H1 (cell line): ENCODE measurements around the gene LEFTY1. TPM values are rescaled to one million over a fixed set of nuclear protein-coding genes. Genes with fewer than 3 reads are reported as not detected.

ENCODE experiments used
- CTCF ChIA-PET: fragments of 300-600 bp; sonication (Branson Sonifier 250); formaldehyde crosslinking; loops from one replicate; lab custom pipeline; 2021; ENCODE audit not compliant: partially characterized antibody; lab: Charles Lee
- POLR2A ChIA-PET: fragments of 300-600 bp; sonication (Branson Sonifier 250); formaldehyde crosslinking; loops from one replicate; lab custom pipeline; 2021; ENCODE audit warnings: inconsistent platforms; ENCODE audit not compliant: partially characterized antibody; lab: Charles Lee
- DNase-seq, 2 experiments: peaks; one replicate each; pipeline versions ENCODE4 v3.0.0 to v3.0.0-alpha.2; 2010 to 2022; ENCODE audit warnings: low spot score in 2 of 2, low read depth in 1 of 2, mixed read lengths in 1 of 2
- FAIRE-seq: peaks from 2 replicates; lab custom pipeline; 2011; peaks lifted over from hg19 to GRCh38; lab: Jason Lieb, UNC
- H2AFZ ChIP-seq: 2 replicates; pipeline ENCODE4 v1.8.1; 2012; ENCODE audit warnings: low read length, inconsistent platforms
- H2AK5ac ChIP-seq: 2 replicates; pipeline ENCODE4 v1.6.1; 2013; ENCODE audit warnings: low read depth, low read length
- H2BK120ac ChIP-seq: replicated peaks from 2 replicates; pipeline ENCODE3; 2013; ENCODE audit warnings: low read depth, low read length, inconsistent platforms
- H2BK12ac ChIP-seq: 2 replicates; pipeline ENCODE4 v1.6.1; 2013; ENCODE audit warnings: low read depth, low read length
- H2BK15ac ChIP-seq: 2 replicates; pipeline ENCODE4 v1.6.1; 2013; ENCODE audit warnings: low read length
- H2BK20ac ChIP-seq: 2 replicates; pipeline ENCODE4 v1.6.1; 2013; ENCODE audit warnings: low read length
- H2BK5ac ChIP-seq: 2 replicates; pipeline ENCODE4 v1.6.1; 2013; ENCODE audit warnings: low read depth, low read length
- H3K14ac ChIP-seq: 2 replicates; pipeline ENCODE4 v1.6.1; 2013; ENCODE audit warnings: inconsistent platforms; ENCODE audit not compliant: insufficient read length
- H3K18ac ChIP-seq: 2 replicates; pipeline ENCODE4 v1.6.1; 2013; ENCODE audit warnings: low read length; ENCODE audit errors: extremely low read depth
- H3K23ac ChIP-seq: 2 replicates; pipeline ENCODE4 v1.6.1; 2013; ENCODE audit warnings: inconsistent platforms; ENCODE audit not compliant: insufficient read length
- H3K23me2 ChIP-seq: 2 replicates; pipeline ENCODE4 v1.6.1; 2013; ENCODE audit warnings: low read depth, low read length
- H3K27ac ChIP-seq: 2 replicates; pipeline ENCODE4 v1.6.1; 2011; ENCODE audit warnings: low read depth, low read length, inconsistent platforms
- H3K27me3 ChIP-seq, 4 experiments: replicated peaks in 1 of 4; 1 replicate in 1 of 4; 2 replicates in 3 of 4; pipeline versions ENCODE4 v1.6.1 to v1.8.1; 2011 to 2013; ENCODE audit warnings: low read length in 3 of 4, mild to moderate bottlenecking in 3 of 4, inconsistent platforms in 2 of 4, mixed read lengths in 2 of 4, moderate library complexity in 1 of 4; ENCODE audit not compliant: control insufficient read depth in 3 of 4, insufficient read depth in 3 of 4; ENCODE audit errors: extremely low read depth in 1 of 4
- H3K36me3 ChIP-seq, 4 experiments: 2 replicates each; pipeline versions ENCODE4 v1.6.1 to v1.8.1; 2011 to 2013; ENCODE audit warnings: mild to moderate bottlenecking in 4 of 4, low read length in 3 of 4, moderate library complexity in 2 of 4, control low read depth in 1 of 4, inconsistent platforms in 1 of 4; ENCODE audit not compliant: insufficient read depth in 4 of 4, control insufficient read depth in 2 of 4
- H3K4ac ChIP-seq: replicated peaks from 2 replicates; pipeline ENCODE3; 2013; ENCODE audit warnings: low read length, low read depth, mixed read lengths, inconsistent platforms; ENCODE audit not compliant: insufficient read length
- H3K4me1 ChIP-seq, 4 experiments: replicated peaks in 1 of 4; 1 replicate in 1 of 4; 2 replicates in 3 of 4; pipeline versions ENCODE4 v1.6.1 to v1.8.1; 2011 to 2013; ENCODE audit warnings: low read length in 3 of 4, inconsistent platforms in 2 of 4, mixed read lengths in 1 of 4; ENCODE audit not compliant: insufficient read depth in 4 of 4, control insufficient read depth in 3 of 4
- H3K4me2 ChIP-seq, 2 experiments: 2 replicates each; pipeline versions ENCODE4 v1.6.1 to v1.8.1; 2011 to 2013; ENCODE audit warnings: low read depth in 2 of 2, low read length in 2 of 2, control low read depth in 1 of 2, inconsistent platforms in 1 of 2, mild to moderate bottlenecking in 1 of 2; ENCODE audit not compliant: insufficient read depth in 1 of 2
- H3K4me3 ChIP-seq, 4 experiments: fragments of 200-600, 300-600 bp in 1 of 4; sonication (generic), shearing (Covaris generic), sonication (Bioruptor Twin) in 1 of 4; 2 replicates each; pipeline versions ENCODE4 v1.5.1 to v1.8.1; 2011 to 2016; ENCODE audit warnings: low read length in 4 of 4, low read depth in 3 of 4, control low read depth in 2 of 4, inconsistent platforms in 2 of 4, mild to moderate bottlenecking in 2 of 4, mixed read lengths in 1 of 4, moderate library complexity in 1 of 4; ENCODE audit not compliant: insufficient read depth in 2 of 4; ENCODE audit errors: extremely low read depth in 1 of 4
- H3K56ac ChIP-seq: replicated peaks from 2 replicates; pipeline ENCODE3; 2013; ENCODE audit warnings: low read depth, mild to moderate bottlenecking, mixed read lengths, low read length, inconsistent platforms; ENCODE audit not compliant: insufficient read length
- H3K79me1 ChIP-seq: 2 replicates; pipeline ENCODE4 v1.6.1; 2013; ENCODE audit warnings: low read depth, low read length, control low read depth
- H3K79me2 ChIP-seq, 2 experiments: 2 replicates each; pipeline versions ENCODE4 v1.6.1 to v1.8.1; 2012 to 2013; ENCODE audit warnings: low read length in 2 of 2, mild to moderate bottlenecking in 2 of 2, inconsistent platforms in 1 of 2; ENCODE audit not compliant: insufficient read depth in 2 of 2, control insufficient read depth in 1 of 2
- H3K9ac ChIP-seq, 4 experiments: replicated peaks in 1 of 4; 1 replicate in 1 of 4; 2 replicates in 3 of 4; pipeline versions ENCODE4 v1.6.1 to v1.8.1; 2011 to 2013; ENCODE audit warnings: low read depth in 3 of 4, low read length in 3 of 4, control low read depth in 2 of 4, mild to moderate bottlenecking in 2 of 4, moderate library complexity in 2 of 4, inconsistent platforms in 1 of 4; ENCODE audit errors: extremely low read depth in 1 of 4
- H3K9me3 ChIP-seq, 2 experiments: 2 replicates each; pipeline versions ENCODE4 v1.6.1 to v1.8.1; 2012 to 2013; ENCODE audit warnings: mild to moderate bottlenecking in 2 of 2, moderate library complexity in 2 of 2, control low read depth in 1 of 2, inconsistent platforms in 1 of 2, low read depth in 1 of 2, low read length in 1 of 2, mixed read lengths in 1 of 2; ENCODE audit not compliant: insufficient read depth in 2 of 2
- H4K20me1 ChIP-seq, 2 experiments: replicated peaks in 1 of 2; 2 replicates each; pipeline versions ENCODE3 to v1.8.1; 2011 to 2013; ENCODE audit warnings: inconsistent platforms in 2 of 2, low read length in 2 of 2, mild to moderate bottlenecking in 1 of 2; ENCODE audit not compliant: insufficient read depth in 2 of 2, control insufficient read depth in 1 of 2
- H4K5ac ChIP-seq: 2 replicates; pipeline ENCODE4 v1.6.1; 2013; ENCODE audit warnings: low read length, low read depth, mixed read lengths, inconsistent platforms; ENCODE audit not compliant: insufficient read length
- H4K8ac ChIP-seq: 2 replicates; pipeline ENCODE4 v1.8.0; 2013; ENCODE audit warnings: mild to moderate bottlenecking, moderate library complexity, low read length, inconsistent platforms; ENCODE audit not compliant: insufficient read depth; ENCODE audit errors: extremely low read depth
- H4K91ac ChIP-seq: replicated peaks from 2 replicates; pipeline ENCODE3; 2013; ENCODE audit warnings: low read length, mixed read lengths, inconsistent platforms; ENCODE audit not compliant: insufficient read length
- ASH2L ChIP-seq: fragments of 200-600, 300-600 bp; sonication (generic); IDR thresholded peaks from one replicate; pipeline ENCODE4 v1.7.1; 2017; ENCODE audit warnings: low read length
- CTCF ChIP-seq, 3 experiments: IDR thresholded peaks; 1 replicate in 2 of 3; 2 replicates in 1 of 3; pipeline versions ENCODE4 v1.5.1 to v1.6.1; 2011; ENCODE audit warnings: low read length in 3 of 3, mild to moderate bottlenecking in 3 of 3, inconsistent platforms in 2 of 3, low read depth in 1 of 3, moderate library complexity in 1 of 3; ENCODE audit not compliant: insufficient read depth in 1 of 3; ENCODE audit errors: control extremely low read depth in 1 of 3
- HDAC6 ChIP-seq: IDR thresholded peaks from one replicate; pipeline ENCODE4 v1.7.1; 2012; ENCODE audit warnings: low read depth, mild to moderate bottlenecking, inconsistent platforms, low read length, moderate library complexity
- KDM1A ChIP-seq: fragments of 200-600, 300-600 bp; sonication (generic); IDR thresholded peaks from 2 replicates; pipeline ENCODE4 v1.7.1; 2016; ENCODE audit warnings: mild to moderate bottlenecking, low read length, borderline replicate concordance
- MAFK ChIP-seq: IDR thresholded peaks from 2 replicates; pipeline ENCODE4 v1.6.1; 2012; ENCODE audit warnings: low read depth, mild to moderate bottlenecking, improper control_type of control experiment, low read length
- RAD21 ChIP-seq, 2 experiments: IDR thresholded peaks in 1 of 2; conservative IDR thresholded peaks in 1 of 2; 2 replicates each; pipeline ENCODE4 v1.6.1; 2011; ENCODE audit warnings: low read depth in 2 of 2, low read length in 2 of 2, improper control_type of control experiment in 1 of 2, inconsistent platforms in 1 of 2, mild to moderate bottlenecking in 1 of 2, moderate library complexity in 1 of 2
- RXRA ChIP-seq: IDR thresholded peaks from 2 replicates; pipeline ENCODE4 v1.6.1; 2011; ENCODE audit warnings: low read depth, mild to moderate bottlenecking, low read length, moderate library complexity; ENCODE audit not compliant: insufficient read depth
- SUZ12 ChIP-seq: fragments of 200-600 bp; sonication (generic); IDR thresholded peaks from 2 replicates; pipeline ENCODE4 v1.6.1; 2012; ENCODE audit warnings: mild to moderate bottlenecking, inconsistent platforms, low read length, moderate library complexity, mixed read lengths
- TCF12 ChIP-seq: IDR thresholded peaks from 2 replicates; pipeline ENCODE4 v1.6.1; 2011; ENCODE audit warnings: low read depth, mild to moderate bottlenecking, low read length
- WGBS, 2 experiments: shearing (Covaris generic) in 1 of 2; methylation state at CpG; one replicate each; pipeline versions ENCODE4 v1.1.6 to v1.1.7; 2013 to 2015; ENCODE audit warnings: low lambda C conversion rate in 2 of 2, mixed read lengths in 2 of 2, inconsistent platforms in 1 of 2, low coverage in 1 of 2, missing lambda C conversion rate in 1 of 2; ENCODE audit not compliant: insufficient replicate concordance in 2 of 2, insufficient coverage in 1 of 2, insufficient read length in 1 of 2; ENCODE audit errors: extremely low coverage in 1 of 2, missing lambda C conversion rate in 1 of 2; 5-methylcytosine and 5-hydroxymethylcytosine counted together
- polyA plus RNA-seq, 7 experiments: library from polyadenylated mRNA; depleted of rRNA in 3 of 7; stranded (reverse) in 5 of 7; unstranded in 2 of 7; fragments of >200 nt in 5 of 7; fragments of 200-250 nt in 2 of 7; gene quantifications; 1 replicate in 5 of 7; 2 replicates in 1 of 7; 4 replicates in 1 of 7; pipeline versions ENCODE4 v1.2.1 to v1.2.3, GENCODE V29; 2011 to 2013; ENCODE audit warnings: missing spikeins in 2 of 7, mixed read lengths in 2 of 7
- total RNA-seq: library from RNA; stranded (reverse); fragmentation: NEBNext Ultra II Directional; extraction: Animal tissue kit (Norgen Biotek cat#: 25700); gene quantifications from 2 replicates; pipeline ENCODE4 v1.2.1, GENCODE V29; 2021

The LEFTY1 gene
- total and polyA plus RNA-seq, 2 of the 8 experiments (the other 6 are each of a cell fraction or from before 2014, with no cell fraction given) = 4.5 to 11.7 TPM

DNA sequence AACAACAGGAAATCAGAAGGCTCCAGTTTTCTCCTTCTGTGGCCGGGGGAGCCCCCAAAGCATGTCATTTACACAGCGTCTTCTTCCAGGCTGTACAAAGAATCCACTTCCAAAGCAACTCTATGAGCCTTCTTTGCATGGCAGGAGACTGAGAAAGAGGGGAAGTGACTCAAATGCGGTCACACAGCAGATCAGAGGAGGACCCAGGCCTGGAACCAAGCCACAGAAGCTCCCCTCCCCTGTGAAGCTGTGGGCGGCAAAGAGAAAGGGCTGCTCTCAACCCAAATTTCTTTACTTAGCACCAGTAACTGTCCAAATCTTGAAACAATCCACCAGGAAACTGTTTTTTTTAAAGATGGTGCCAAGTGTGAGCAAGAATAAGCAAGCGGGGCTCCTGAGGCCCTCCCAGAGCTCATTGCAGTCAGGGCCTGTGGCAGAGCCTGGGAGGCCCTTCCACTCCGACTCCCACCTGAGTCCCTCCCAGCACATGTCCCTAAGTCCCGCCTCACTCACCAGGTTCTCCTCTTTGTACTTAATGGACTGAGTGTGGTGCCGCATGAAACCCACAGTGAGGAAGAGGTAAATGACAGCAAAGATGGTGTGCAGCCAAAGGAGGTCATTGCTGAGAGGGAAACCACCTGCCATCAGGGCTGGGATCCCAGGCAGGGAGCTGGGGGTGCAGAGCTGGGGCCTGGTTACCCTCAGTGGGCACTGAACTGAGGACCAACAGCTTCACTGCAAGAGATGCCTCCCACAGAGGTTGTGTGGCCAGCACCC is 22.7 kb downstream of the LEFTY1 start:
- Histone ChIP-seq H3K18ac (no peak overlapping the region), H3K27me3 (no peaks in the 10 kb centered on the region), H4K91ac (no peak overlapping the region), H2BK20ac (no peak overlapping the region), H3K23me2 (no peaks in the 10 kb centered on the region), H3K36me3 (peaks cover 6 to 24% (median 15%) of the 10 kb centered on the region in 4 experiments), H4K20me1 (peaks cover 0 to 2% of the 10 kb centered on the region in 2 experiments), H2BK120ac (no peak overlapping the region), H4K5ac (no peak overlapping the region), H3K27ac (no peak overlapping the region; the same call in 1 of the 2 replicates), H3K79me2 (no peaks in the 10 kb centered on the region), H3K9ac (no peak overlapping the region), H3K9me3 (no peaks in the 10 kb centered on the region), H3K4me3 (no peak overlapping the region), H2BK15ac (no peak overlapping the region), H3K4me1 (no peaks in the 10 kb centered on the region), H3K23ac (no peak overlapping the region), H3K56ac (no peak overlapping the region), H3K4ac (no peak overlapping the region), H2AFZ (no peak overlapping the region), H3K14ac (no peak overlapping the region), H3K79me1 (no peaks in the 10 kb centered on the region), H2AK5ac (no peak overlapping the region), H4K8ac (no peak overlapping the region), H3K4me2 (no peak overlapping the region), H2BK12ac (no peak overlapping the region), H2BK5ac (no peak overlapping the region)
- 74% methylated on average over 8 of the region's 8 CpGs; no CpG with 5 or more reads in 1 of the 2 experiments for WGBS, 2 experiments
- FAIRE-seq (no peak), DNase-seq (no peak)
- ChIA-PET POLR2A (interaction anchor here (0.8 to 1.6 kb wide), 6 partner anchors 13 to 56 kb away, joined by 3 to 4 read pairs (median 3); partner anchors contain the start of gene EPHX1), CTCF (interaction anchor here (0.6 to 2.3 kb wide), 13 partner anchors 9 to 1207 kb away, joined by 3 to 13 read pairs (median 3); no protein-coding TSS in a partner anchor)
- TF ChIP-seq CTCF (IDR thresholded peaks at IDR 0.05; ENCODE audit: control extremely low read depth in 1 of 3, insufficient read depth in 1 of 3, low read depth in 1 of 3, low read length in 3 of 3) (no peak), ASH2L (no peak), RXRA (no peak), KDM1A (no peak), TCF12 (no peak), HDAC6 (no peak), MAFK (no peak), RAD21 (IDR thresholded peaks at IDR 0.05 in 1 of 2, conservative IDR thresholded peaks at IDR 0.05 in 1 of 2; ENCODE audit: low read depth in 2 of 2, low read length in 2 of 2) (no peak), SUZ12 (no peak)
